Measurements from ENCODE around the gene SYCP2. TPM values are rescaled to one million over a fixed set of nuclear protein-coding genes. Genes with fewer than 3 reads are reported as not detected.

SYCP2 gene
- total and polyA plus RNA-seq, 2 of the 8 experiments (the other 6 are each of a cell fraction or from before 2014, with no cell fraction given), result 0.02 to 0.50 TPM

GRCh38 chr20:59819496-59820203 lies 113.8 kb downstream of the SYCP2 start:
- Histone ChIP-seq H2BK12ac (ENCODE audit: low read depth, low read length) (no peak overlapping the region), H3K4ac (replicated peaks; ENCODE audit: insufficient read length, low read depth, low read length) (no peak overlapping the region), H2BK20ac (ENCODE audit: low read length) (no peak overlapping the region), H3K14ac (ENCODE audit: insufficient read length) (no peak overlapping the region), H3K18ac (ENCODE audit: extremely low read depth, low read length) (no peak overlapping the region), H2BK15ac (ENCODE audit: low read length) (no peak overlapping the region), H3K27ac (ENCODE audit: low read depth, low read length) (no peak overlapping the region), H4K20me1 (replicated peaks in 1 of 2; ENCODE audit: control insufficient read depth in 1 of 2, insufficient read depth in 2 of 2, low read length in 2 of 2) (no peaks in the 10 kb centered on the region), H2AK5ac (ENCODE audit: low read depth, low read length) (no peak overlapping the region), H2AFZ (ENCODE audit: low read length) (no peak overlapping the region), H3K4me3 (ENCODE audit: extremely low read depth in 1 of 4, insufficient read depth in 2 of 4, low read depth in 3 of 4, low read length in 4 of 4) (no peak overlapping the region), H2BK5ac (ENCODE audit: low read depth, low read length) (no peak overlapping the region), H3K9me3 (ENCODE audit: insufficient read depth in 2 of 2, low read depth in 1 of 2, low read length in 1 of 2) (peaks cover 90 to 94% of the 10 kb centered on the region in 2 experiments), H3K56ac (replicated peaks; ENCODE audit: insufficient read length, low read depth, low read length) (no peak overlapping the region), H3K23ac (ENCODE audit: insufficient read length) (no peak overlapping the region), H4K8ac (ENCODE audit: extremely low read depth, insufficient read depth, low read length) (no peak overlapping the region), H3K4me1 (replicated peaks in 1 of 4; ENCODE audit: control insufficient read depth in 3 of 4, insufficient read depth in 4 of 4, low read length in 3 of 4) (peaks cover 0 to 4% (median 0%) of the 10 kb centered on the region in 4 experiments; a peak in 1 of 7 replicates), H2BK120ac (replicated peaks; ENCODE audit: low read depth, low read length) (no peak overlapping the region), H4K5ac (ENCODE audit: insufficient read length, low read depth, low read length) (no peak overlapping the region), H3K79me2 (ENCODE audit: control insufficient read depth in 1 of 2, insufficient read depth in 2 of 2, low read length in 2 of 2) (no peaks in the 10 kb centered on the region), H3K9ac (replicated peaks in 1 of 4; ENCODE audit: extremely low read depth in 1 of 4, low read depth in 3 of 4, low read length in 3 of 4) (no peak overlapping the region), H3K4me2 (ENCODE audit: insufficient read depth in 1 of 2, low read depth in 2 of 2, low read length in 2 of 2) (no peak overlapping the region), H4K91ac (replicated peaks; ENCODE audit: insufficient read length, low read length) (no peak overlapping the region), H3K23me2 (ENCODE audit: low read depth, low read length) (no peaks in the 10 kb centered on the region), H3K79me1 (ENCODE audit: low read depth, low read length) (no peaks in the 10 kb centered on the region), H3K36me3 (ENCODE audit: control insufficient read depth in 2 of 4, insufficient read depth in 4 of 4, low read length in 3 of 4) (no peaks in the 10 kb centered on the region), H3K27me3 (replicated peaks in 1 of 4; ENCODE audit: control insufficient read depth in 3 of 4, extremely low read depth in 1 of 4, insufficient read depth in 3 of 4, low read length in 3 of 4) (no peaks in the 10 kb centered on the region; a peak in 1 of 7 replicates)
- DNase-seq (ENCODE audit: low read depth in 1 of 2, low spot score in 2 of 2) (no peak), FAIRE-seq (no peak)
- POLR2A ChIA-PET (ENCODE audit: partially characterized antibody), result no interaction called here
- CTCF ChIA-PET (ENCODE audit: partially characterized antibody), result interaction anchor here (0.7 kb wide), 1 partner anchor 33 kb away, joined by 3 read pairs; no protein-coding TSS in a partner anchor
- TF ChIP-seq CTBP2 (IDR thresholded peaks at IDR 0.05; ENCODE audit: borderline replicate concordance, insufficient read depth, insufficient read length, low read length) (no peak), JUN (IDR thresholded peaks at IDR 0.05; ENCODE audit: low read depth, low read length) (no peak)
- 79% methylated on average over 16 of the region's 20 CpGs; no CpG with 5 or more reads in 1 of the 2 experiments for WGBS, 2 experiments (ENCODE audit: extremely low coverage in 1 of 2, insufficient coverage in 1 of 2, insufficient read length in 1 of 2, insufficient replicate concordance in 2 of 2, low coverage in 1 of 2, low lambda C conversion rate in 2 of 2, missing lambda C conversion rate in 1 of 2)

Data from H1 (cell line).